ENCODE measurements around the gene TAS2R31. TPM values are rescaled to one million over a fixed set of nuclear protein-coding genes. Genes with fewer than 3 reads are reported as not detected.

TAS2R31 gene
- polyA plus RNA-seq, 4 donors: 0.82 to 2.1 (median 1.7) TPM

GRCh38 chr12:11014234-11014633 lies 17.0 kb downstream of the TAS2R31 start:
- DNase-seq (ENCODE audit: low read depth in 4 of 4, low spot score in 3 of 4): no peak

DNA sequence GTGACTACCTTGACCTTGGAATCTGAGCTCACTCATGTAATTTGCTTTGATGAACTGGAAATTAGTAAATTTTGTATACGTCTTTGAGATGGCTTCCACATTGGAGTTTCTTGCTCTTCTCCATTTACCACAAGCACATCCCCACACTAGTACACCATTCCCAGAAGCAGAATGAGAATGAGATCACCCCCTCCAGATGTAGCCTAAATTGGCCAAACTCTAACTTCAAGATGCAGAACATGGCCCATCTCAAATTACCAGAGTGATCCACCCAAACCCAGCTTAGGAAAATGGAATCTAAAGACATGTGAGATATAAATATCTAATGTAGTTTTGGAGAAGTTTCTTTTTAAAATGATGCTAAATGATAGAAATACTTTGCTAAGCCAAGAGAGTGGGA lies 23.6 kb downstream of the TAS2R31 start:
- no peak for DNase-seq (ENCODE audit: low read depth in 4 of 4, low spot score in 3 of 4)

- no peak for DNase-seq (ENCODE audit: low read depth in 4 of 4, low spot score in 3 of 4)
These were observed 33.0 kb downstream of the TAS2R31 start, which contains the start of gene TAS2R20 for GRCh38 chr12:10998204-10998603. Gene TAS2R20 (minus strand): TSS chr12:10998304. CDS start chr12:10997875, 429 bp downstream.

- DNase-seq (ENCODE audit: low read depth in 4 of 4, low spot score in 3 of 4): no peak
These were observed 36.9 kb downstream of the TAS2R31 start for GRCh38 chr12:10994307-10994706.

- DNase-seq (ENCODE audit: low read depth in 4 of 4, low spot score in 3 of 4): no peak
These were observed 42.1 kb downstream of the TAS2R31 start for GRCh38 chr12:10989107-10989506.

GRCh38 chr12:10986812-10987211 lies 44.4 kb downstream of the TAS2R31 start, which contains the start of gene TAS2R50:
Gene TAS2R50 (minus strand): TSS chr12:10986912. CDS start chr12:10986860, 52 bp downstream.
- no peak for DNase-seq (ENCODE audit: low read depth in 4 of 4, low spot score in 3 of 4)

DNA sequence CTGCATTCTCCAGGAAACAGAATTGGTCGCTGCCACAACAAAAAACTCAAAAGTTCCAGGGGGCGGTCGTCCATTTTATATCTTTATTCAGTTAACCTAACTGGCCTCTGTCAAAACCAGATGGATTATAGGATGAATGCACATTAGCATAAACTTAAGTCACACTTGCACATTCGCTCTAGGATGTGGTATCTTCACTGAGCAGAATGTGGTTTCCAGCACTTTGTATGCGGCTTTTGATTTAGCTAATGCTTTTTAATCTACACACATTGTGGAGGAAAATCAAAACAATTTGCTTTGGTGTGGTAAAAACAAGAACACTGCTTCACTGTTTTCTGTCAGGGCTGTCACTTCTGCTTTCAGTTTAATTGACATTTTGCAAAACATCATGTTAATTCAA lies 49.0 kb downstream of the TAS2R31 start:
- DNase-seq (ENCODE audit: low read depth in 4 of 4, low spot score in 3 of 4): no peak

Other genes with a start within 250 kb of the TAS2R31 start
- not detected for gene TAS2R7, start 228.8 kb downstream of the TAS2R31 start, polyA plus RNA-seq (ENCODE audit: insufficient read length in 4 of 4)
- not detected for gene TAS2R8, start 224.1 kb downstream of the TAS2R31 start, polyA plus RNA-seq (ENCODE audit: insufficient read length in 4 of 4)
- gene TAS2R9, start 221.2 kb downstream of the TAS2R31 start, polyA plus RNA-seq (ENCODE audit: insufficient read length in 4 of 4): not detected
- 1 to 10 TPM; 1.1 to 2.6 (median 2.1) TPM for gene TAS2R10, start 205.0 kb downstream of the TAS2R31 start, polyA plus RNA-seq (ENCODE audit: insufficient read length in 4 of 4)
- 1 to 10 TPM; 6.5 to 9.1 (median 7.6) TPM for gene PRR4, start 181.9 kb downstream of the TAS2R31 start, polyA plus RNA-seq (ENCODE audit: insufficient read length in 4 of 4)
- 10 to 100 TPM in 3 of 4 donors, 1 to 10 TPM in 1; 7.8 to 16.2 (median 13.0) TPM for gene PRH1, start 147.2 kb downstream of the TAS2R31 start, polyA plus RNA-seq (ENCODE audit: insufficient read length in 4 of 4)
- gene TAS2R13, start 121.8 kb downstream of the TAS2R31 start, polyA plus RNA-seq (ENCODE audit: insufficient read length in 4 of 4): under 1 TPM in 3 of 4 donors, not detected in 1; 0.09 to 0.14 (median 0.14) TPM
- under 1 TPM in 3 of 4 donors, not detected in 1; 0.29 to 0.76 (median 0.45) TPM for gene PRH2, start 102.2 kb downstream of the TAS2R31 start, polyA plus RNA-seq (ENCODE audit: insufficient read length in 4 of 4)
- gene TAS2R14, start 92.1 kb downstream of the TAS2R31 start, polyA plus RNA-seq (ENCODE audit: insufficient read length in 4 of 4): 1 to 10 TPM; 2.5 to 4.0 (median 3.2) TPM
- gene TAS2R50, start 44.5 kb downstream of the TAS2R31 start, polyA plus RNA-seq (ENCODE audit: insufficient read length in 4 of 4): under 1 TPM in 2 of 4 donors, not detected in 2; 0.16 to 0.36 TPM
- 1 to 10 TPM; 1.1 to 2.2 (median 1.4) TPM for gene TAS2R20, start 33.1 kb downstream of the TAS2R31 start, polyA plus RNA-seq (ENCODE audit: insufficient read length in 4 of 4)
- gene TAS2R19, start 8.8 kb downstream of the TAS2R31 start, polyA plus RNA-seq (ENCODE audit: insufficient read length in 4 of 4): 1 to 10 TPM; 1.2 to 1.4 (median 1.3) TPM
- gene TAS2R46, start 30.9 kb upstream of the TAS2R31 start, polyA plus RNA-seq (ENCODE audit: insufficient read length in 4 of 4): under 1 TPM in 1 of 4 donors, not detected in 3; 0.27 TPM
- gene TAS2R43, start 60.9 kb upstream of the TAS2R31 start, polyA plus RNA-seq (ENCODE audit: insufficient read length in 4 of 4): under 1 TPM in 3 of 4 donors, not detected in 1; 0.24 to 0.64 (median 0.60) TPM
- gene TAS2R30, start 103.2 kb upstream of the TAS2R31 start, polyA plus RNA-seq (ENCODE audit: insufficient read length in 4 of 4): under 1 TPM; 0.10 to 0.29 (median 0.15) TPM
- 10 to 100 TPM; 10.2 to 20.6 (median 17.2) TPM for gene SMIM10L1, start 139.8 kb upstream of the TAS2R31 start, polyA plus RNA-seq (ENCODE audit: insufficient read length in 4 of 4)
- not detected for gene TAS2R42, start 155.5 kb upstream of the TAS2R31 start, polyA plus RNA-seq (ENCODE audit: insufficient read length in 4 of 4)
- not detected for gene PRB3, start 238.3 kb upstream of the TAS2R31 start, polyA plus RNA-seq (ENCODE audit: insufficient read length in 4 of 4)

Data from left renal pelvis (tissue), 4 donors.